MM.1S (cell line): ENCODE results near the gene NFXL1.

Experiments
- DNase-seq: peaks from one replicate; pipeline ENCODE4 v3.0.0-alpha.2; 2015
- H2AFZ ChIP-seq: fragments of 300-600 bp; sonication (generic); 2 replicates; pipeline ENCODE4 v1.6.0; 2016; ENCODE audit warnings: antibody characterized with exemption, low read length
- H3F3A ChIP-seq: fragments of 300-600 bp; sonication (generic); 2 replicates; pipeline ENCODE4 v1.6.1; 2016; ENCODE audit warnings: mild to moderate bottlenecking, antibody characterized with exemption, low read length, moderate library complexity, mixed read lengths; ENCODE audit not compliant: insufficient read depth
- H3K27ac ChIP-seq: fragments of 300-600 bp; sonication (generic); 2 replicates; pipeline ENCODE4 v1.5.1; 2016; ENCODE audit warnings: mild to moderate bottlenecking, low read length
- H3K27me3 ChIP-seq: fragments of 300-600 bp; sonication (generic); replicated peaks from 2 replicates; pipeline ENCODE4 v1.6.0; 2016; ENCODE audit warnings: low read length; ENCODE audit not compliant: insufficient read depth
- H3K36me3 ChIP-seq: fragments of 300-600 bp; sonication (generic); replicated peaks from 2 replicates; pipeline ENCODE4 v1.6.1; 2016; ENCODE audit warnings: mild to moderate bottlenecking, low read length, mixed read lengths; ENCODE audit not compliant: insufficient read depth
- H3K4me1 ChIP-seq: fragments of 300-600 bp; sonication (generic); 2 replicates; pipeline ENCODE4 v1.6.1; 2016; ENCODE audit warnings: low read length, mixed read lengths
- H3K4me2 ChIP-seq: fragments of 300-600 bp; sonication (generic); 2 replicates; pipeline ENCODE4 v1.6.0; 2016; ENCODE audit warnings: low read depth, low read length
- H3K4me3 ChIP-seq: fragments of 300-600 bp; sonication (generic); 2 replicates; pipeline ENCODE4 v1.5.1; 2016; ENCODE audit warnings: low read length, mixed read lengths
- H3K79me2 ChIP-seq: fragments of 300-600 bp; sonication (generic); 2 replicates; pipeline ENCODE4 v1.6.1; 2016; ENCODE audit warnings: mixed run types, low read length, mixed read lengths
- H3K9ac ChIP-seq: fragments of 300-600 bp; sonication (generic); 2 replicates; pipeline ENCODE4 v1.6.1; 2016; ENCODE audit warnings: low read length, mixed read lengths
- H3K9me2 ChIP-seq: fragments of 300-600 bp; sonication (generic); replicated peaks from 2 replicates; pipeline ENCODE4 v1.6.1; 2016; ENCODE audit warnings: mild to moderate bottlenecking, low read length, mixed read lengths; ENCODE audit not compliant: insufficient read depth
- H3K9me3 ChIP-seq: fragments of 300-600 bp; sonication (generic); replicated peaks from 2 replicates; pipeline ENCODE4 v1.6.1; 2016; ENCODE audit warnings: mild to moderate bottlenecking, low read length, mixed read lengths; ENCODE audit not compliant: insufficient read depth
- H4K20me1 ChIP-seq: fragments of 300-600 bp; sonication (generic); 2 replicates; pipeline ENCODE4 v1.6.1; 2016; ENCODE audit warnings: mild to moderate bottlenecking, low read length, moderate library complexity, mixed read lengths; ENCODE audit not compliant: insufficient read depth
- CTCF ChIP-seq: fragments of 300-600 bp; sonication (generic); IDR thresholded peaks from 2 replicates; pipeline ENCODE4 v1.5.1; 2016; ENCODE audit warnings: antibody characterized with exemption, low read length, mixed read lengths
- EZH2 ChIP-seq: fragments of 300-600 bp; sonication (generic); optimal IDR thresholded peaks from 2 replicates; pipeline ENCODE3; 2017; ENCODE audit warnings: low read depth, mild to moderate bottlenecking, antibody characterized with exemption, low read length, mixed read lengths
- EZH2phosphoT487 ChIP-seq: fragments of 300-600 bp; sonication (generic); IDR thresholded peaks from 2 replicates; pipeline ENCODE4 v1.6.1; 2018; ENCODE audit warnings: antibody characterized with exemption, low read length

Gene NFXL1

GRCh38 chr4:47837094-47837907 is 77.1 kb downstream of the NFXL1 start:
- H3K9ac ChIP-seq: peak overlapping the region; percentile 16; the same call in 1 of the 2 replicates
- no peak for DNase-seq

GRCh38 chr4:47836641-47837093 is 77.7 kb downstream of the NFXL1 start:
- Histone ChIP-seq H3K79me2 (no peaks in the 10 kb centered on the region), H3K36me3 (no peaks in the 10 kb centered on the region), H3K9me2 (no peaks in the 10 kb centered on the region), H3K9me3 (no peaks in the 10 kb centered on the region), H2AFZ (peak overlapping the region; percentile 79), H3K4me1 (peaks cover 8% of the 10 kb centered on the region), H3K27ac (no peak overlapping the region), H3K9ac (peak overlapping the region; percentile 22; the same call in 1 of the 2 replicates), H3K4me2 (peak overlapping the region; percentile 93), H4K20me1 (no peaks in the 10 kb centered on the region), H3K27me3 (0 out of 2 replicates have a peak, but pooled peaks cover 5% of the 10 kb centered on the region), H3F3A (no peaks in the 10 kb centered on the region), H3K4me3 (peak overlapping the region; percentile 65)
- no peak for TF ChIP-seq EZH2
- peak; percentile 72 for TF ChIP-seq CTCF
- DNase-seq: peak; percentile 65

More at GRCh38 chr4:47837094-47837907, 77.1 kb downstream of the NFXL1 start:
- H3K79me2 ChIP-seq: no peaks in the 10 kb centered on the region
- H3K9me3 ChIP-seq: no peaks in the 10 kb centered on the region
- no peaks in the 10 kb centered on the region for H3F3A ChIP-seq
- no peaks in the 10 kb centered on the region for H3K9me2 ChIP-seq
- no peaks in the 10 kb centered on the region for H4K20me1 ChIP-seq
- peak overlapping the region; percentile 79 for H2AFZ ChIP-seq
- peak overlapping the region; percentile 93 for H3K4me2 ChIP-seq
- TF ChIP-seq CTCF (no peak), EZH2phosphoT487 (no peak), EZH2 (no peak)
- H3K36me3 ChIP-seq: no peaks in the 10 kb centered on the region
- peak overlapping the region; percentile 65 for H3K4me3 ChIP-seq
- H3K27me3 ChIP-seq: 0 out of 2 replicates have a peak, but pooled peaks cover 5% of the 10 kb centered on the region
- H3K4me1 ChIP-seq: peaks cover 8% of the 10 kb centered on the region
- H3K27ac ChIP-seq: no peak overlapping the region

- no peaks in the 10 kb centered on the region for H3F3A ChIP-seq
- H3K4me1 ChIP-seq: peaks cover 8% of the 10 kb centered on the region
- H3K9me3 ChIP-seq: no peaks in the 10 kb centered on the region
- TF ChIP-seq EZH2 (no peak), CTCF (no peak), EZH2phosphoT487 (no peak)
- no peak overlapping the region for H3K27ac ChIP-seq
- H3K27me3 ChIP-seq: 0 out of 2 replicates have a peak, but pooled peaks cover 5% of the 10 kb centered on the region
- no peaks in the 10 kb centered on the region for H3K9me2 ChIP-seq
- no peak overlapping the region for H3K4me3 ChIP-seq
- H2AFZ ChIP-seq: no peak overlapping the region
- no peaks in the 10 kb centered on the region for H3K79me2 ChIP-seq
- H3K36me3 ChIP-seq: no peaks in the 10 kb centered on the region
- peak overlapping the region; percentile 93; the same call in 1 of the 2 replicates for H3K4me2 ChIP-seq
- DNase-seq: no peak
- no peaks in the 10 kb centered on the region for H4K20me1 ChIP-seq
- H3K9ac ChIP-seq: no peak overlapping the region
Observed at GRCh38 chr4:47835494-47835893, 78.9 kb downstream of the NFXL1 start.
